Activated CD4-positive, CD25-positive, alpha-beta regulatory T cell treated with anti-CD3 and anti-CD28 coated beads, Interleukin-2, amount 50 U/mL, for 16 hours (primary cell): ENCODE results near the gene NR4A1.
"Not testable (repeated sequence)": the region's sequence is repeated elsewhere in the genome, so short reads cannot be mapped to it uniquely, and the experiment has no call there.

ENCODE experiments used
- DNase-seq: peaks from one replicate; pipeline ENCODE4 v3.0.0-alpha.2; 2020; ENCODE audit warnings: low read depth, low spot score

Gene NR4A1

GRCh38 chr12:52097045-52097666 lies 45.9 kb downstream of the NR4A1 start:
- no peak for DNase-seq

GRCh38 chr12:52104431-52105089 lies 53.3 kb downstream of the NR4A1 start:
- DNase-seq = not testable (repeated sequence)
